ENCODE results near the gene SHROOM4. TPM values are rescaled to one million over a fixed set of nuclear protein-coding genes. Genes with fewer than 3 reads are reported as not detected.

SHROOM4 gene
- total RNA-seq, 1 experiment from 2014 or later: 0.13 TPM

- no TSS peak for BruUV-seq (replicated peaks)
- ChIA-PET CTCF (no interaction called here), POLR2A (no interaction called here)
These were observed 46.5 kb upstream of the SHROOM4 start for GRCh38 chrX:50860518-50860917.

GRCh38 chrX:50858548-50858947, 44.6 kb upstream of the SHROOM4 start:
- DNase-seq (ENCODE audit: low read depth, low spot score): no peak
- BruUV-seq (replicated peaks): no TSS peak
- no peak for TF ChIP-seq CTCF (IDR thresholded peaks at IDR 0.05)
- no peak for TF ChIP-seq POLR2AphosphoS5 (IDR thresholded peaks at IDR 0.05; ENCODE audit: low read depth, low read length)
- TF ChIP-seq SIN3A (IDR thresholded peaks at IDR 0.05; ENCODE audit: borderline replicate concordance, insufficient read depth, low read depth, low read length): no peak
- TF ChIP-seq REST (IDR thresholded peaks at IDR 0.05; ENCODE audit: insufficient read depth in 1 of 2, low read depth in 2 of 2, low read length in 1 of 2): no peak
- TF ChIP-seq TCF7L2 (IDR thresholded peaks at IDR 0.05; ENCODE audit: low read depth, low read length): no peak
- in situ Hi-C loops (cut with HindIII; ENCODE audit: low pct_unique_long_range_greater_than_20kb, low sequenced_read_pairs): no loop called here
- Histone ChIP-seq H3K4me1 (ENCODE audit: control insufficient read depth, insufficient read depth, low read length) (no peaks in the 10 kb centered on the region), H3K4me3 (ENCODE audit: low read depth in 2 of 2, low read length in 2 of 2) (no peak overlapping the region), H3K27ac (ENCODE audit: low read length) (no peak overlapping the region), H3K9me3 (ENCODE audit: control insufficient read depth, insufficient read depth, low read depth, low read length) (no peaks in the 10 kb centered on the region), H3K27me3 (ENCODE audit: control insufficient read depth, insufficient read depth, low read length) (no peaks in the 10 kb centered on the region), H3K36me3 (ENCODE audit: control insufficient read depth, insufficient read depth, low read length) (no peaks in the 10 kb centered on the region)
- ChIA-PET POLR2A (no interaction called here), CTCF (no interaction called here)
- intact Hi-C loops (cut with micrococcal nuclease; ENCODE audit: unreplicated experiment): no loop called here
- ATAC-seq: no peak

More at GRCh38 chrX:50860518-50860917, 46.5 kb upstream of the SHROOM4 start:
- no peak for ATAC-seq
- H3K4me3 ChIP-seq (ENCODE audit: low read depth in 2 of 2, low read length in 2 of 2): no peak overlapping the region
- no peaks in the 10 kb centered on the region for H3K36me3 ChIP-seq (ENCODE audit: control insufficient read depth, insufficient read depth, low read length)
- no peaks in the 10 kb centered on the region for H3K4me1 ChIP-seq (ENCODE audit: control insufficient read depth, insufficient read depth, low read length)
- DNase-seq (ENCODE audit: low read depth, low spot score): no peak
- in situ Hi-C loops (cut with HindIII; ENCODE audit: low pct_unique_long_range_greater_than_20kb, low sequenced_read_pairs) (no loop called here), intact Hi-C loops (cut with micrococcal nuclease; ENCODE audit: unreplicated experiment) (no loop called here)
- H3K27me3 ChIP-seq (ENCODE audit: control insufficient read depth, insufficient read depth, low read length): no peaks in the 10 kb centered on the region
- TF ChIP-seq TCF7L2 (IDR thresholded peaks at IDR 0.05; ENCODE audit: low read depth, low read length): no peak
- no peak for TF ChIP-seq REST (IDR thresholded peaks at IDR 0.05; ENCODE audit: insufficient read depth in 1 of 2, low read depth in 2 of 2, low read length in 1 of 2)
- no peak for TF ChIP-seq SIN3A (IDR thresholded peaks at IDR 0.05; ENCODE audit: borderline replicate concordance, insufficient read depth, low read depth, low read length)
- no peak for TF ChIP-seq CTCF (IDR thresholded peaks at IDR 0.05)
- TF ChIP-seq POLR2AphosphoS5 (IDR thresholded peaks at IDR 0.05; ENCODE audit: low read depth, low read length): no peak
- H3K9me3 ChIP-seq (ENCODE audit: control insufficient read depth, insufficient read depth, low read depth, low read length): no peaks in the 10 kb centered on the region
- H3K27ac ChIP-seq (ENCODE audit: low read length): no peak overlapping the region

All from Panc1 (cell line).